Testis (tissue), 5 donors: Measurements from ENCODE around the gene ULK4. TPM values are rescaled to one million over a fixed set of nuclear protein-coding genes. Genes with fewer than 3 reads are reported as not detected.
A peak's percentile ranks its signal among the peaks of the same experiment; 100 is the strongest.

Experiments used
- DNase-seq: peaks from one replicate; pipeline ENCODE4 v3.0.0-alpha.2; 2019
- H3K27ac ChIP-seq, 2 donors: fragments of 200-600 bp; sonication (generic); one replicate each; pipeline ENCODE4 v1.5.1; 2019
- H3K27me3 ChIP-seq: fragments of 200-600 bp; sonication (generic); one replicate; pipeline ENCODE4 v1.5.1; 2019
- H3K36me3 ChIP-seq: fragments of 200-600 bp; sonication (generic); one replicate; pipeline ENCODE4 v1.5.1; 2017; ENCODE audit warnings: low read depth; ENCODE audit errors: missing control alignments
- H3K4me1 ChIP-seq: fragments of 200-600 bp; sonication (generic); one replicate; pipeline ENCODE4 v1.5.1; 2019
- H3K4me3 ChIP-seq, 2 donors: fragments of 200-600 bp; sonication (generic); one replicate each; pipeline ENCODE4 v1.5.1; 2017 to 2019
- H3K9me3 ChIP-seq: fragments of 200-600 bp; sonication (generic); one replicate; pipeline ENCODE4 v1.5.1; 2017
- CTCF ChIP-seq, 3 experiments: fragments of 450-650 bp in 2 of 3; fragments of 200-600 bp in 1 of 3; sonication (generic) in 1 of 3; IDR thresholded peaks; one replicate each; pipeline ENCODE4 v1.5.1; 2016 to 2019; ENCODE audit warnings: antibody characterized with exemption in 3 of 3, mild to moderate bottlenecking in 2 of 3, moderate library complexity in 1 of 3
- POLR2A ChIP-seq: fragments of 450-650 bp; IDR thresholded peaks from one replicate; pipeline ENCODE4 v1.6.1; 2017; ENCODE audit warnings: antibody characterized with exemption, mild to moderate bottlenecking, moderate library complexity
- WGBS, 2 donors: methylation state at CpG; one replicate each; pipeline ENCODE4 v1.1.5; 2018; 5-methylcytosine and 5-hydroxymethylcytosine counted together
- intact Hi-C: fragments of 100-400 bp; cut with DNase I; formaldehyde crosslinking; loops from one replicate; pipeline ENCODE4 v1.15.1; 2023; ENCODE audit warnings: low total_unique reads
- long read RNA-seq, 2 donors: transcript quantifications; one replicate each; lab custom pipeline, GENCODE V29; 2026
- polyA plus RNA-seq: library from polyadenylated mRNA; stranded (reverse); fragments of 350-450 nt; fragmentation: Illumina TruSeq; extraction: RNeasy Lipid Tissue Mini Kit (QIAGEN cat#74804); gene quantifications from one replicate; pipeline ENCODE4 v1.2.3, GENCODE V29; 2014; ENCODE audit warnings: low read depth, low replicate concordance; ENCODE audit not compliant: insufficient read depth
- total RNA-seq, 2 donors: library from RNA; depleted of rRNA; stranded (reverse); fragments of >200 nt; gene quantifications; one replicate each; pipeline ENCODE4 v1.2.3, GENCODE V29; 2016

The ULK4 gene
- total RNA-seq = 10 to 100 TPM; 47.4 to 91.6 TPM
- polyA plus RNA-seq = 45.7 TPM
- long read RNA-seq, donor 1 = 0 reads
- long read RNA-seq, donor 2, partial matches to known transcripts = 0 of 1 reads
- long read RNA-seq, donor 2, other reads (novel, unspliced or antisense) = 0 of 1 reads

GRCh38 chr3:41961751-41962679 is at the start of gene ULK4:
Gene ULK4 (minus strand): TSS chr3:41962103. CDS start chr3:41954759, 7,344 bp downstream.
- TF ChIP-seq CTCF (IDR thresholded peaks at IDR 0.05) (peak in 1 of 3 experiments; percentile 23), POLR2A (no peak)
- intact Hi-C loops = no loop called here
- H3K36me3 ChIP-seq = no peaks in the 10 kb centered on the region
- DNase-seq = peak; percentile 99
- peak within 1 kb of the TSS; percentile 96 to 97 for H3K4me3 ChIP-seq
- 0% methylated on average over 9 to 58 of the region's 58 CpGs for WGBS, 2 donors
- peaks cover 8% of the 10 kb centered on the region for H3K4me1 ChIP-seq
- H3K9me3 ChIP-seq = no peaks in the 10 kb centered on the region
- no peaks in the 10 kb centered on the region for H3K27me3 ChIP-seq
- H3K27ac ChIP-seq = peak within 1 kb of the TSS; percentile 71 to 76

- no peak overlapping the region for H3K27ac ChIP-seq
- no peak overlapping the region for H3K4me3 ChIP-seq
- no peaks in the 10 kb centered on the region for H3K36me3 ChIP-seq
- no peaks in the 10 kb centered on the region for H3K9me3 ChIP-seq
- peaks cover 5% of the 10 kb centered on the region for H3K4me1 ChIP-seq
- WGBS, 2 donors = 72 to 76% methylated on average over 2 of the region's 2 CpGs
- intact Hi-C loops = loop anchor here (10.0 kb wide), 3 partner anchors 54 to 654 kb away; partner anchors contain the start of gene TRAK1
- no peaks in the 10 kb centered on the region for H3K27me3 ChIP-seq
- TF ChIP-seq CTCF (IDR thresholded peaks at IDR 0.05) (no peak), POLR2A (no peak)
- DNase-seq = no peak
Measured at GRCh38 chr3:42010530-42010929, 48.6 kb upstream of the ULK4 start.

GRCh38 chr3:42009456-42009855 is 47.6 kb upstream of the ULK4 start:
- DNase-seq = no peak
- TF ChIP-seq CTCF (IDR thresholded peaks at IDR 0.05) (no peak), POLR2A (no peak)
- Histone ChIP-seq H3K36me3 (no peaks in the 10 kb centered on the region), H3K9me3 (no peaks in the 10 kb centered on the region), H3K27ac (no peak overlapping the region), H3K27me3 (no peaks in the 10 kb centered on the region), H3K4me3 (no peak overlapping the region), H3K4me1 (no peaks in the 10 kb centered on the region)
- intact Hi-C loops = no loop called here
- 90 to 91% methylated on average over 4 of the region's 4 CpGs for WGBS, 2 donors

GRCh38 chr3:42007785-42008184 is 45.9 kb upstream of the ULK4 start:
- H3K27me3 ChIP-seq = no peaks in the 10 kb centered on the region
- no peak for TF ChIP-seq CTCF (IDR thresholded peaks at IDR 0.05)
- TF ChIP-seq POLR2A = no peak
- WGBS, 2 donors = 93 to 96% methylated on average over 3 of the region's 3 CpGs
- H3K9me3 ChIP-seq = no peaks in the 10 kb centered on the region
- no peak overlapping the region for H3K27ac ChIP-seq
- H3K36me3 ChIP-seq = no peaks in the 10 kb centered on the region
- intact Hi-C loops = no loop called here
- DNase-seq = no peak
- H3K4me3 ChIP-seq = no peak overlapping the region
- H3K4me1 ChIP-seq = no peaks in the 10 kb centered on the region
